ENCODE data around the gene FAM89B.

Gene FAM89B

GRCh38 chr11:65532388-65533064 lies 39.8 kb upstream of the FAM89B start:
- no peaks in the 10 kb centered on the region for H3K27me3 ChIP-seq (replicated peaks)
- no peak for TF ChIP-seq CTCF (IDR thresholded peaks at IDR 0.05; ENCODE audit: low read depth, low read length, missing control alignments)
- H3K4me3 ChIP-seq (ENCODE audit: low read depth, low read length): no peak overlapping the region
- H3K27ac ChIP-seq: no peak overlapping the region
- in situ Hi-C loops (cut with HindIII; ENCODE audit: low pct_ligation_motif_present, low sequenced_read_pairs): no loop called here
- H3K36me3 ChIP-seq (replicated peaks): peaks cover 82% of the 10 kb centered on the region
- no peak for DNase-seq

GRCh38 chr11:65535102-65535501 lies 37.2 kb upstream of the FAM89B start:
- Histone ChIP-seq H3K36me3 (replicated peaks) (peaks cover 88% of the 10 kb centered on the region), H3K27ac (no peak overlapping the region), H3K27me3 (replicated peaks) (no peaks in the 10 kb centered on the region), H3K4me3 (ENCODE audit: low read depth, low read length) (no peak overlapping the region)
- in situ Hi-C loops (cut with HindIII; ENCODE audit: low pct_ligation_motif_present, low sequenced_read_pairs): no loop called here
- DNase-seq: no peak
- TF ChIP-seq CTCF (IDR thresholded peaks at IDR 0.05; ENCODE audit: low read depth, low read length, missing control alignments): no peak

GRCh38 chr11:65536412-65537295 lies 35.7 kb upstream of the FAM89B start:
- peaks cover 83% of the 10 kb centered on the region for H3K36me3 ChIP-seq (replicated peaks)
- no peak overlapping the region for H3K27ac ChIP-seq
- no peaks in the 10 kb centered on the region for H3K27me3 ChIP-seq (replicated peaks)
- no peak overlapping the region for H3K4me3 ChIP-seq (ENCODE audit: low read depth, low read length)
- no peak for DNase-seq
- no peak for TF ChIP-seq CTCF (IDR thresholded peaks at IDR 0.05; ENCODE audit: low read depth, low read length, missing control alignments)
- in situ Hi-C loops (cut with HindIII; ENCODE audit: low pct_ligation_motif_present, low sequenced_read_pairs): no loop called here

GRCh38 chr11:65537296-65537597 lies 35.1 kb upstream of the FAM89B start:
- Histone ChIP-seq H3K27ac (no peak overlapping the region), H3K27me3 (replicated peaks) (no peaks in the 10 kb centered on the region), H3K36me3 (replicated peaks) (peaks cover 83% of the 10 kb centered on the region), H3K4me3 (ENCODE audit: low read depth, low read length) (no peak overlapping the region)
- in situ Hi-C loops (cut with HindIII; ENCODE audit: low pct_ligation_motif_present, low sequenced_read_pairs): no loop called here
- TF ChIP-seq CTCF (IDR thresholded peaks at IDR 0.05; ENCODE audit: low read depth, low read length, missing control alignments): no peak
- DNase-seq: no peak

GRCh38 chr11:65537620-65538231 lies 34.6 kb upstream of the FAM89B start:
- H3K36me3 ChIP-seq (replicated peaks): peaks cover 82% of the 10 kb centered on the region
- no peak for TF ChIP-seq CTCF (IDR thresholded peaks at IDR 0.05; ENCODE audit: low read depth, low read length, missing control alignments)

More at GRCh38 chr11:65537620-65538231, 34.6 kb upstream of the FAM89B start:
- H3K27ac ChIP-seq: no peak overlapping the region
- no peaks in the 10 kb centered on the region for H3K27me3 ChIP-seq (replicated peaks)
- H3K4me3 ChIP-seq (ENCODE audit: low read depth, low read length): no peak overlapping the region
- no peak for DNase-seq
- in situ Hi-C loops (cut with HindIII; ENCODE audit: low pct_ligation_motif_present, low sequenced_read_pairs): no loop called here

Data from brain microvascular endothelial cell (primary cell).